Fibroblast of villous mesenchyme (primary cell): ENCODE results near the gene RLN3. TPM values are rescaled to one million over a fixed set of nuclear protein-coding genes. Genes with fewer than 3 reads are reported as not detected.
"Not testable (repeated sequence)": the region's sequence is repeated elsewhere in the genome, so short reads cannot be mapped to it uniquely, and the experiment has no call there.

Experiments
- DNase-seq: peaks from one replicate; pipeline ENCODE4 v3.0.0-alpha.2; 2010; ENCODE audit warnings: low read depth
- H3K4me3 ChIP-seq: 2 replicates; pipeline ENCODE4 v1.5.1; 2011; ENCODE audit warnings: low read depth, mild to moderate bottlenecking, low read length
- total RNA-seq: library from RNA; depleted of rRNA; stranded (reverse); fragments of >200 nt; gene quantifications from 2 replicates; pipeline ENCODE4 v1.2.3, GENCODE V29; 2012
- TF ChIP-seq, protein P1 (sequence below): IDR thresholded peaks from 2 replicates; pipeline ENCODE4 v1.5.1; 2012; ENCODE audit warnings: low read depth, mild to moderate bottlenecking, low read length; ENCODE audit not compliant: insufficient read depth

RLN3 gene
- total RNA-seq, 1 donor: not detected

- TF ChIP-seq, protein P1, sequence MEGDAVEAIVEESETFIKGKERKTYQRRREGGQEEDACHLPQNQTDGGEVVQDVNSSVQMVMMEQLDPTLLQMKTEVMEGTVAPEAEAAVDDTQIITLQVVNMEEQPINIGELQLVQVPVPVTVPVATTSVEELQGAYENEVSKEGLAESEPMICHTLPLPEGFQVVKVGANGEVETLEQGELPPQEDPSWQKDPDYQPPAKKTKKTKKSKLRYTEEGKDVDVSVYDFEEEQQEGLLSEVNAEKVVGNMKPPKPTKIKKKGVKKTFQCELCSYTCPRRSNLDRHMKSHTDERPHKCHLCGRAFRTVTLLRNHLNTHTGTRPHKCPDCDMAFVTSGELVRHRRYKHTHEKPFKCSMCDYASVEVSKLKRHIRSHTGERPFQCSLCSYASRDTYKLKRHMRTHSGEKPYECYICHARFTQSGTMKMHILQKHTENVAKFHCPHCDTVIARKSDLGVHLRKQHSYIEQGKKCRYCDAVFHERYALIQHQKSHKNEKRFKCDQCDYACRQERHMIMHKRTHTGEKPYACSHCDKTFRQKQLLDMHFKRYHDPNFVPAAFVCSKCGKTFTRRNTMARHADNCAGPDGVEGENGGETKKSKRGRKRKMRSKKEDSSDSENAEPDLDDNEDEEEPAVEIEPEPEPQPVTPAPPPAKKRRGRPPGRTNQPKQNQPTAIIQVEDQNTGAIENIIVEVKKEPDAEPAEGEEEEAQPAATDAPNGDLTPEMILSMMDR: no peak
- DNase-seq: no peak
- H3K4me3 ChIP-seq: no peak overlapping the region
Measured at GRCh38 chr19:14050512-14050911, 22.6 kb downstream of the RLN3 start.

GRCh38 chr19:14050961-14051360 is 23.0 kb downstream of the RLN3 start:
- H3K4me3 ChIP-seq, DNase-seq: not testable (repeated sequence)

DNA sequence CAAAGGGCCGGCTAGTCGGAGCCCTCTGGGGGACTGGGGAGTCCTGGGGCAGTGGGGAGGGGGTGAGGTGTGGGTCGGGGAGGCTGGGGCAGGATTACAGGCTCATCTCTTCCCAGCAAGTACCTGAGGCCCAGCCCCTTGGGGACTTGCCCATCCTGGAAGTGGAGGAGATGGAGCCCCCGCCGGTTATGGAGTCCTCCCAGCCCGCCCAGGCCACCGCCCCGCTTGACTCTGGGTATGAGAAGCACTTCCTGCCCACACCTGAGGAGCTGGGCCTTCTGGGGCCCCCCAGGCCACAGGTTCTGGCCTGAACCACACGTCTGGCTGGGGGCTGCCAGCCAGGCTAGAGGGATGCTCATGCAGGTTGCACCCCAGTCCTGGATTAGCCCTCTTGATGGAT is 24.0 kb downstream of the RLN3 start:
- H3K4me3 ChIP-seq: no peak overlapping the region
- DNase-seq: no peak
- TF ChIP-seq, protein P1: no peak

GRCh38 chr19:14052470-14052869 is 24.5 kb downstream of the RLN3 start:
- TF ChIP-seq, protein P1: no peak
- DNase-seq: no peak
- H3K4me3 ChIP-seq: no peak overlapping the region

- TF ChIP-seq, protein P1: no peak
- no peak overlapping the region for H3K4me3 ChIP-seq
- DNase-seq: no peak
Measured at GRCh38 chr19:14053032-14053431, 25.1 kb downstream of the RLN3 start.

DNA sequence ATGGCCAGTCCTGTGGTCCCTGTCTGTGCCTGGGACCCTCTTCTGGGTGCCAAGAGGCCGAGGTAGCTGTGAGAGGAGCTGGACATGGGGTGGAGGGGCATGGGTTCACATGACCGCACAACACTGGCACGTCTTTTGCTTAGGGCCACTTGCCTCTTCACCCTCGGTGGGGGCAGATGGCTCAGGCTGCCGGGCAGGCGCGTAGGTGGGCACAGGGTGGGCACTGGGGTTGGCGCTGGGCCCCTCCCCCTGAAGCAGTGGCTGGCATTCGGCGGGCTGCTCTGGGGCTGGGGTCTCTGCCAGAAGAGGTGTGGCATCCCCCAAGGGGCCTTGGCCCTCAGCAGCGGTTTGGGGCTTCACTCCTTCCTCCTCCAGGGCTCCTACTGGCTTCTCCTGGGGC is 25.6 kb downstream of the RLN3 start:
- no peak for DNase-seq
- no peak overlapping the region for H3K4me3 ChIP-seq
- TF ChIP-seq, protein P1: no peak

DNA sequence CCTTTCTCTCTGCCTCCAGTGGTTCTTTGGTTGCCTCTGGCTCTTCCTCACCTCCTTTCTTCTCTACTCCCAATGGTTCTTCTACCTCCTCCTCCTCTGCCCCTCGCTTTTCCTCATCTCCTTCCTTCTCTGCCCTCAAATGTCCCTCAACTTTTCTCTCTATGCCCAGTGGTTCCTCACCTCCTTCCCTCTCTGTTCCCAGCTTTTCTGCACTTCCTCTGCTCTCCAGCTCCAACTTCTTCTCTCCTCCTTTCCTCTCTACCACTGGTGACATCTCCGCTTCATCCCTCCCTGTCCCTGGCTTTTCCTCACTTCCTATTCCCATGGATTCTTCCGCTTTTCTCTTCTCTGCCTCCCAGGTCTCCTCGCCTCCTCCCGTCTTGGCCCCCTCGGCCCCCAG is 26.2 kb downstream of the RLN3 start:
- H3K4me3 ChIP-seq: no peak overlapping the region
- DNase-seq: no peak
- TF ChIP-seq, protein P1: no peak

DNA sequence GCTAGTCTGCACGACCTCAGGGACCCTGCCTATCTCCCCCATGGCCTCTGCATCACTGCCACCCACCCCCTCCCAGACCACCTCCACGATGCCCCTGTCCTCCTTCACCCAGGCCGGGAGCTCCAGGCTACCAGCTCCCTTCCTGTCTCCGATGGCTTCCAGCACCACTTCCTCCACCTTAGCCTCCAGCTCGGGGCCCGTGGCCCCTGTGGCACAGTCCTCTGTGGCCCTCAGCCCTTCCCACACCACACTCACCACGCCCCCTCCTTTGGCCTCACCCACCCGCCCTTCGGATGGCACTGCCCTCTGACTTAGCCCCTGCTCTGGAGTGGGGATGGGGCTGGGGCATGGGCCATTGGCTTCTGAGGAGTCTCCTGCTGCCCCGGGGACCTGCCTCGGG is 26.8 kb downstream of the RLN3 start:
- no peak for DNase-seq
- no peak overlapping the region for H3K4me3 ChIP-seq
- TF ChIP-seq, protein P1: no peak
